COLO668 (cell line): Measurements from ENCODE around the gene BEST4.
"Not testable (repeated sequence)": the region's sequence is repeated elsewhere in the genome, so short reads cannot be mapped to it uniquely, and the experiment has no call there.

Source experiments
- DNase-seq: peaks from one replicate; lab custom pipeline; 2025; ENCODE audit not compliant: unreplicated experiment; lab: John Stamatoyannopoulos, UW

The BEST4 gene

DNA sequence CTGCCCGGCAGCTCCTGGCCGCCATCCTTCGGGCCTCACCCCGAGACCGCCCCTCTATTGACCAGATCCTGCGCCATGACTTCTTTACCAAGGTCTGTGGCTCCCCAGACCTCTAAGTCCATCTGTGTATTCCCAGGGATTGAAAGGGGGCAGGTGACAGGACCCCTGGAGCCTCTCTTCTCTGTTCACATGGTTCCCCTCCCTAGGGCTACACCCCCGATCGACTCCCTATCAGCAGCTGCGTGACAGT, 15.0 kb upstream of the BEST4 start:
- DNase-seq = no peak

DNA sequence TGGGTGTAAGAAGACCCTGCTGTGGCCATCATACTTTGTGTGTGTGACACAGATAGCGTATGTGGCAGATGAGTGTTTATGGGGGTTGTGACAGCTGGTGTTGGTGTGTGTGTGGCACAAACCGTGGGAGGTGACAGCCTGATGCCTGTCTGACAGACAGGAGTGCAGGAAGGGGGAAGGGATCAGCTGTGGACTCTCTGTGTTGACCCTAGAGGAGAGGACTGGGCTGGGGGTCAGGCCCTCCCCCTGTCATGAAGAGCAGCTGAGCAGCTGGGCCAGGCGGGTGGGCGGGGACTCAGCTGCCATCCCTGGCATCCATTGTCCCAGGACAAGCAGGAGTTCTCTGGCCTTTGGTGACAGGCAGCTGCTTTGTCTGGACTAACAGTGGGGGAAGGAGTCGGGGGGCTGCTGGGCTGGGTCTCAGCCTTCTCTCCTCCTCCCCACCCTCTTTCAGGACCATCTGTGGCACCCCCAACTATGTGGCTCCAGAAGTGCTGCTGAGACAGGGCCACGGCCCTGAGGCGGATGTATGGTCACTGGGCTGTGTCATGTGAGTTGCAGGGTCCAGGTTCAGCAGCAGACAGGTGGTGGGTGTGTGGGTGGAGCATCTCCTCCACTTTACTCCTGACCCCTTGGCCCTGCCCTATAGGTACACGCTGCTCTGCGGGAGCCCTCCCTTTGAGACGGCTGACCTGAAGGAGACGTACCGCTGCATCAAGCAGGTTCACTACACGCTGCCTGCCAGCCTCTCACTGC, 14.5 kb upstream of the BEST4 start:
- no peak for DNase-seq

DNA sequence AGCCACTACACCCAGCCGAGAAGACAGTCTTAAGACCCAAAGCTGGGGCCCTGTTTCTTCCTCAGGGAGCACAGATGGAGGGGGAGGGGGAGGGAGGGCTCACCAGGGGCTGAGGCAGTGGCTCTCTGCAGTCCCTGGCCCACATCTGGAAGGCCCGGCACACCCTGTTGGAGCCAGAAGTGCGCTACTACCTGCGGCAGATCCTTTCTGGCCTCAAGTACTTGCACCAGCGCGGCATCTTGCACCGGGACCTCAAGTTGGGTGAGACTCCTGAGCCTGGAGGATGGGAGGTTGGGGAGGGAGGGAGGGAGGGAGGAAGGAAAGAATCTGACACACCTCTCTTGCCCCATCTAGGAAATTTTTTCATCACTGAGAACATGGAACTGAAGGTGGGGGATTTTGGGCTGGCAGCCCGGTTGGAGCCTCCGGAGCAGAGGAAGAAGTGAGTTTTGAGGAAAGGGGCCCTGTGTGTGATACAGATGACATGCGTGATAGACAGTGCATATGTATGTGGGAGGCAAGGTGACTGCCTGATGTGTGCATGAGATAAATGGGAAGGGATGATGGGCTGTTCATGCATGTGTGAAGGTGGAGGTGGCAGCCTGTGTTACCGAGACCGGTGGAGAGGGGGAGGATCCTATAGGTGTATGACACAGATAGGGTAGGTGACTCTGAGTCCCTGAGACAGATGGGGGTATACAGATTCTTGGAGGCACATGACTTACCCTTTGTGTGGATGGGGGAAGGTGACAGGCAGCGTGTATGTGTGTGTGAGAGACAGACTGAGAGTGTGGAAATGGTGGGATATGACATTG, 13.7 kb upstream of the BEST4 start:
- DNase-seq = no peak

DNA sequence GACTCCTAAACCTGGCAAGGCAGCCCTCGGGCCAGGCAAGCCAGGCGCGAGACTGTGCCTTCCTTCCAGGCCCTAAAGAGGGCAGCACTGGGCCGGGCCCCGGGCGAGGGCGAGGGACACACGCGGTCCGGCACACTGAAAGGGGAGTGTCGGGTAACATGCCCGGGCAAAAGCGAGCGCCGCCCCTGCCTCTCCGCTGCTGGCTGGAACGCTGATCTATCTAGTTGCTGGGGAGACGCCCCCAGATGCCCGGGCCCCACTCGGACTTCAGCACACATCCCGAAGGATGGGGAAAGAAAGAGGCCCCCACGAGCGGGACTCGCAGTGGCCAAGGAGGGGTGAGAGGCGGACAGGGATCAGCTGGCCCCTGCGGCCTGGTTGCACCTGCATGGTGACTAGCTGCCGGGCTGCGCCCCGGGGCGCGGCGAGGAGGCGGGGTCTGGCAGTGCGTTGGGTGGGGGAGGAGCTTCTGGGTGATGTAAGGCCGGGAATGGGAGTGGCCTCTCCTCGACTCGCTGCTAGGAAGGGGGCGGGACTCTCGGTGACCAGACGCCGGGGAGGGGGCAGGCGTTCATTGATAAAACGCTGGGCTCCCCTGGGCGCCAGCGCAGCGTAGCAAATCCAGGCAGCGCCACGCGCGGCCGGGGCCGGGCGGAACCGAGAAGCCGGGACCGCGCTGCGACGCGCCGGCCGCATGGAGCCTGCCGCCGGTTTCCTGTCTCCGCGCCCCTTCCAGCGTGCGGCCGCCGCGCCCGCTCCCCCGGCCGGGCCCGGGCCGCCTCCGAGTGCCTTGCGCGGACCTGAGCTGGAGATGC, 12.0 kb upstream of the BEST4 start, which contains the start of gene PLK3:
PLK3 (plus strand) TSS at position 608 of the 815 bp plus-strand sequence; CDS start at position 695, 87 bp downstream.
- peak; percentile 100 for DNase-seq

DNA sequence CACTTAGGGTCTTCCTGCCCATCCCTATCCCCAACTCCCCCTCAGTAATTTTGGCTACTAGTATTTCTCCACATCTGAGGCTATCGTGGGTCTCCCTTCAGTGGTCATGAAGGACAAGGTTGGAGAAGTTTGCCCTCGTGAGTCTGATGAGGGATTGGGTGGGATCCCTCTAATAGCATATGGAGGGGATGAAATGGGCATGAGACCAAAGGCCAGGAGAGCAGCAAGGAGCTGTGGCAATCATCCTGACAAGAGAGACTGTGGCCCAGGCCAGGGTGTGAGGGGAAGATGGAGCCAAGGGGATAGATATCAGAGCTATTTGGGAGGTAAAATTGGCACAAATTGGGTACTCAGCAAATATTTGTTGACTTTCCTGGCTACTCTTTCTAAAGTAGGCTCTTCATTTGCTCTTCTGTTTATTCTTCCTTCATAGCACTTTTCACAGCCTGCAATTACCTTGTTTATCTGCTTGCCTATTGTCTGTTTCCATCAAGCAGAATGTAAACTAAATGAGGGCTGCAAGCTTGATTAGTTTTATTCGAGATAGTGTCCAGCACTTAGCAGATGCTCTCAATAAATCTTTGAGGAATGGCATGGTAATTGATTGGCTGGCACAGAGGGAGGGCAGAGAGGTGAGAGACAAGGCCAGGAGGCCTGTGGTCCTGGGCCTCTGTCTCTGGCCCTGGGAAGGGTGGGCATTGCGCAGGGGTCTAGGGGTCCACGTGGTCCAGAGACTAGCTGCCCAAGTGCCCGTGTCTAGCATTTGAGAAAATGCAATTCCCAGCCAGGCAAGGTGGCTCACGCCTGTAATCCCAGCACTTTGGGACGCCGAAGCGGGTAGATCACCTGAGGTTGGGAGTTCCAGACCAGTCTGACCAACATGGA, 10.8 kb upstream of the BEST4 start:
- DNase-seq = no peak

DNA sequence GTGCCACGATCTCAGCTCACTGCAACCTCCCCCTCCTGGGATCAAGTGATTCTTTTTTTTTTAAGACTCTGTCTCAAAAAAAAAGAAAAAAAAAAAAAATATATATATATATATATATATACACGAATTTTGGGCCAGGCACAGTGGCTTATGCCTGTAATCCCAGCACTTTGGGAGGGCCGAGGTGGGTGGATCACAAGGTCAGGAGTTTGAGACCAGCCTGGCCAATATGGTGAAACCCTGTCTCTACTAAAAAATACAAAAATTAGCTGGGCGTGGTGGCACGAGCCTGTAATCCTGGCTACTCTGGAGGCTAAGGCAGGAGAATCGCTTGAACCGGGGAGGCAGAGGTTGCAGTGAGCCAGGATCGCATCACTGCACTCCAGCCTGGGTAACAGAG, 9.9 kb upstream of the BEST4 start:
- DNase-seq = not testable (repeated sequence)

DNA sequence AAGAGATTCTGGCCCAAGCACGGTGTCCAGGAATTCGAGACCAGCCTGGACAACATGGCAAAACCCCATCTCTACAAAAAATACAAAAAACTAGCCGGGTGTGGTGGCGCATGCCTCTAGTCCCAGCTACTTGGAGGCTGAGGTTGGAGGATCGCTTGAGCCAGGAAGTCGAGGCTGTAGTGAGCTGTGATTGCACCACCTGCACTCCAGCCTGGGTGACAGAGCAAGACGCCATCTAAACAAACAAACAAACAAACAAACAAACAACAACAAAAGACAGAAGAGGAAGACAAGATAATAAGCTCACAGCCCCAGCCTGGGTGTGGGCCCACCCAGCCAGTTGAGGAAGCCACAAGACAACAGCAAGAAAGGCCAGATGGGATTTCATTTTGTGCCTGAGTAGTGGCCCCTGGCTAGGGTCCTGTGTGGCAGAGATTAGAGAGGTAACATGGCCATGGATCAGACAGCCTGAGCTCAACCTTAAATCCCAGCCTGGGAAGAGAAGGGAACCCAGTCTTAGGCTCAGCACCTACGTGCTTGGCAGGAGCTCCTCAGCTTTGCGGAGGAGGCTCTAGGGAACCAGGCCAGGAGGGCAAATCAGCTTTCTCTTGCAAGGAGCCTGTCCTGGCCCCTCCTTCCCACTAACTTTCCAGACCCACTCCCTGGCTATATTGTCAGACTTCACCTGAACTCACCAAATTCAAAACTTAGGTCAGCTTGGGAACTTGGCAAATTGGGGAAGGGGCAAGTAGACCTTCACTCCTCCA, 4.9 kb upstream of the BEST4 start:
- no peak for DNase-seq

DNA sequence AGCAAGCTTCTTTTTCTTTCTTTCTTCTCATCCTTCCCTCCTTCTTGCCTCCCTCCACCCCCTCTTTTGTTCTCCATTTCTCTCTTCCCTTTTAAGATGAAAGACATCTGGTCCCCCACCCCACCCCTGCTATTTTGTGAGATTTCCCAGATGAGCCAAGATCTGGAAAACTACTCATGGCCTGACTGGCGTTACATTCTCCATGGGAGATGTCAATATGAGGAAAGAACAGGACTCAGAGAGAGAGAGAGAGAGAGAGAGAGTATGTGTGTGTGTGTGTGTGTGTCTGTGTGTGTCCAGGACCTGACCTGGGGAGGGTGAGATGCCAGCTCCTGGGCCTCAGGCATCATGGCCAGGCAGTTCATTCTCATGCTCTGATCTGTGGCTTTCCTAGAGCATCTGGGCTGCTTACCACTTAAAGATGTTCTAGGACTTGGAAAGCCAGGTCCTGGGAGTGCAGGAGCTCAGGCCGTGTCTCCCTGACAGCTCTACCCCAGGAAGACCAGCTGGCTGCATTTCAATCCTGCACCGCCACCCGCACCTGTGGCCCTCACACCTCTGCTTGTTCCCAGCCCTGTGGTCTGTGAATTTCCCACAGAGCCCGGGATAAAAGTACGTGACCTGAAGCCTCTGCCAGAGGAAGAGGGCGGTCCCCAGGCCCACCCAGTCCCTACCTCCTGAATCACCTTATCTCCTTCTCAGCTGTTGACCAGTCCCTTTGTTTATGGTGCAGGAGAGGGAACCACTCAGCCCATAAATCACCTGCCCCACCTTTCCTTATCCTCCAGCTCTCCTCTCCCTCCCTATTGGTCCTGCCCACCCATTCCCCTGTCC, 3.2 kb upstream of the BEST4 start:
- no peak for DNase-seq

DNA sequence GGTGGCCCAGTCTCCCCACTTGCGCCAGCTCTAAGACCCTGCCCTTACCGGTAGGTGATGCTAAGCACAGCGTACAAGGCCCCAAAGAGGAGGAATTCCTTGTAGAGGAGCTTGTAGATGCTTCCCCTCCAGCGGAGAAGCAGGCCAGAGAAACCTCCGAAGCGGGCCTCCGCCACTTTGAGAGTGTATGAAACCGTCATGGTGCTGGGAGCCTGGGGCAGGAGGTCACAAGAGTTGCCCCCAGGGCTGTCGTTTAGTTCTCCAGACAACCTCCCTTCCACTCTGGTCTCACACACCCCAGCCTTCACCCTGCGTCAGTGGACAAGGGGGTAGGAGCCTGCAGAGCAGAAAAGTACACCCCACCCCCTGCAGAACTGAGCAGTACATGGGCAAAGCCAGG, 464 bp downstream of the BEST4 start:
- DNase-seq = no peak

DNA sequence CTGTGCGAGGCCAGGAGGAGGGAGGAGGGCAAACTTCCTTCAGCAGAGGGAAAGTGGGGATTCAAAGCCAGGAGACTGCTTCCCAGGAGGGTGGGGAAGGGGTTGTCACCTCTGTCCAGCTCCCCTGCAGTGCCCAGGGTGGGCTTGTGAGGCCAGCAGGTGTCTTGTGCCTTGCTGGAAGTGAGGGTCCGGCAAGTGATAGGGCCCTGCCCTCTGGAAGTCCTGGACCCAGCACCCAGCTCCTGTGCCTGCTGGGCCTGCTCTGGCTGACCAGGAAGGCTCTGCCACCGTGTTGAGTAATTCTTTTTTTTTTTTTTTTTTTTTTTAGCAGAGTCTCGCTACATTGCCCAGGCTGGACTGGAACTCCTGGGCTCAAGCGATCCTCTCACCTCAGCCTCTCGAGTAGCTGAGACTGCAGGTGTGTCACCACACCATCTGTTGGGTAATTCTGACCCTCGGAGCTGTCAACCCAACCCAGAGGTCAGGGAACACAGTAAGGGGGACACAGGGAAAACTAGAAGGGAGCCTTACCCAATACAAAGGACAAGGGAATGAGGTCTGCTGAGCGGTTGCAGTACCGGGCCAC, 1.0 kb downstream of the BEST4 start:
- DNase-seq = no peak

DNA sequence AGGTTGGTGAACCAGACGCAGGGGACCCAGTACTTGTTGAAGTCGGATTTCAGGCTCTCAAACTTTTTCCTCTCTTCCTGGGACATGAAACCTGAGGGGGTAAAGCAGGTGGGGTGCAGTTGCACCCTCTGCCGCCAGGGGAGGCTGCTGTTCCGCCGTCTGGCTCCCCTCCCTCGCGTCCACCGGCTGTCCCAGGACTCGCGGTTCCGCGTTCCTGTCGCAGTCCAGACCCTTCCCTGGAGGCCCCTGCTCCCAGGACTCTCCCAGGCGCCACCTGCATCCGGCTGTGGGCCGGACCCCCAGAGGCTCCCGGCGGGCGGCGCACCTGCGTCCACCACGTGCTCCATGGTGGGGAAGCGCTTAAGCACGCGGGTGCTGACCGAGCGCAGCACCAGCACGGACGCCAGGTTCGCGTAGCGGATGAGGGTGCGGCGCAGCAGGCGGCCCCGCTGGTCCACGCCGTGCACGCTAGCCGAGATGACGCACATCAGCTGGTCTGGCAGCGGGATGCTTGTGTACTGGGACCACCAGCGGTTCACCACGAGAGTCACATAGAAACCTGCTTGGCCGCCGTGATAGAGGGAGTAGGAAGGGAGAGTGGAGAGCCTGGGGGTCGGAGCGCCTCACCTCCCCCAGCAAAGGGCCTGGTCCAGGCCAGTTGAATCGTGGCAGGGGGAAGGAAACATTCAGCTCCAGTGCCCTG, 1.7 kb downstream of the BEST4 start:
- DNase-seq = peak; percentile 87

DNA sequence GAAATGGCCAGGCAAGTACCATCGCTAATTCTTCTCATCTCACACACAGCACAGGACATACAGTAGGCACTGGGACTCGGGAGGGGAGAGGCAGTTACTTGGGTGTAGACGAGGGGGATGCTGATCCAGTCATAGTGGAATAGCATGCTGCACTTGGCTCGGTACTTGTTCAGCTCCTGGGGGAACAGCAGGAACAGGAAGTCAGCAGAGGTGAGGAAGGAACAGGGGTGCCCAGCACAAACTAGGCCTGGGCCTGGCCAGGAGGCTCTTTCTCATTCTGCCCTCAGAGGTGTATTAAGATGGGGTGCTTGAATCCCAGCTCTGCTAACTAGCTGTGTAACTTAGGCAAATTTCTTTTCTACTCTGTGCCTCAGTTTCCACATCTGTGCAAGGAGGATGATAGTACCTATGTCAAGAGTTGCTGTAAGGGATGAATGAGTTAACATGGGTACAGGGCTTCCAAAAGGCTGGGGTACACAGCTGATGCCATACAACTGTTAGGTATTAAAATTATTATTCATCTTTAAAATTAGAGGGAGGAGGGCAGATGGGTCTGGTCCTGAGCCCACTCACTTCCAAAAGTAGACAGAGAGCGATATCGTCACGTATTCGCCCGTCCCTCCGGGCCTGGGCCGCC, 2.4 kb downstream of the BEST4 start:
- no peak for DNase-seq

DNA sequence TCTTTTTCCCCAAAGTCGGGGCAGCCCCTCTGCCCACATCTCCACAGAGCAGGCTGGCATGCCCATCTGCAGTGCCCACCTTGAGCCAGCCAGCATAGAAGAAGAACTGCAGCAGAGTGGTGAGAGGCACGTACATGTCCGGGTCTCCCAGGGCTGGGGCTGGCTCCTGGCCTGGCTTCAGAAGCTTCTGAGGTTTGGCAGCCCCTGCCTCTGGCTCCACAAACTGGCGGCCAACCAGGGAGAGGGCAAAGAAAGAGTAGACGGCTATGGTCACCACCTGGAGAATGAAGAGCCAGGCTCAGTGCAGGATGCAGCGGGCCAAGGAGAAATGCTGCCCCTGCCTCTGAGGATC, 3.0 kb downstream of the BEST4 start:
- DNase-seq = no peak

DNA sequence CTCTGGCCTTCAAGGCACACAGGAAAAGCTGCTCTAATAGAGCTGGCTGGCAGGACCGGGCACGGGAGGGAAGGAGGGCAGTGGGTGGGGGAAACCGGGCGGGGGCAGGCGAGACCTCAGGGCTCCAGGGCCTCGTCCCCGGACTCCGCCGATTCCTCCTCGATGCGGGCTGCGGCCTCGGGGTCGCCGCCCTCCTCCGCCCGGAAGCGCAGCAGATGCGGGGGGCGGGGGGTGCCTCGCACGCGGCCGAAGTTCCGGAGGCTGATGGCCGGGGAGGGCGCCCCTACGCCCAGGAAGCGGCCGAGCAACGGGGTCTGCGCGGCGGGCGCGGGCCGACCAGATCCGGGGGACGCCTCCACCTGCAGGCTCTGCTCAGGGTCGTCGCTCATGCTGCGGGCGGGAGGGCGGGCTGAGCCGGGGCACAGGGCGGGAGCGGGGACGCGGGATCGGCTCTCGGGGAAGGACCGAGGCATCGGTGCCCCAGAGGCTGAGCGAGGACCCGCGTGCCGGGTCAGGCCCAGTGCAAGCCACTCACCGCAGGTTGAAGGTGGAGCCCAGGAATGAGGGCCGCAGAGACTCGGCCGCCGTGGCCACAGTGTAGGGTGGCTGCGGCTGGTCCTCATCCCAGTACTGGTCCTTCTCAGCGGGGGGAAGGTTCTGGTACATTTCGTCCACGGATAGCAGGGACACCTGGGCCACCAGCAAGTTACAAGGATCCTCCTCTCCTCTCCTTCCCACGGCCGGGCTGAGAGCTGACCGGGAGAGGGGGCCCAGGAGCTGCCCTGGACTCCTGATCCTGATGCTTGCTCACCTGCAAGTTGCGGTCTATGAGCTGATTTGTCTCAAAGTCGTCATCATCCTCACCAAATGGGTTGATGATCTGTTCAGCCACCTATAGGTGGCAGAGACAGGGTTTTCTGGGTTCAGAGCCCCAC, 3.6 kb downstream of the BEST4 start:
- DNase-seq = peak; percentile 73

DNA sequence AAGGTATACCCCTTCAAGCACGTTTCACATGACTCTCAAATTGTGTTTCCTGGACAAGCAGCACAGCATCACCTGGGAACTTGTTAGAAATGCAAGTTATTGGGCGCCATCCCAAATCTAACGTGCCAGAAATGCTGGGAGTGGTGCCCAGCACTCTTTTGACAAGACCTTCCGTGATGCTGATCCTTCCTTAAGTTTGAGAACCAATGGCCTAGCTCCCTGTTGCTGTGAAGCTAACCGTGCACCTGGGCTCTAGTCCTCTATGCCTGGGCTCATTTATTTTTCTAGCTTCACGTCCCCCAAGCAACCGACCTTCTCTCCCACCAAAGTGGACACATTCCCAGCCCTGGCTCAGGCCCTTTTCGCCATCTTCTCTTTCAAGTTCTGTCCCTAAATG, 4.3 kb downstream of the BEST4 start:
- DNase-seq = no peak

DNA sequence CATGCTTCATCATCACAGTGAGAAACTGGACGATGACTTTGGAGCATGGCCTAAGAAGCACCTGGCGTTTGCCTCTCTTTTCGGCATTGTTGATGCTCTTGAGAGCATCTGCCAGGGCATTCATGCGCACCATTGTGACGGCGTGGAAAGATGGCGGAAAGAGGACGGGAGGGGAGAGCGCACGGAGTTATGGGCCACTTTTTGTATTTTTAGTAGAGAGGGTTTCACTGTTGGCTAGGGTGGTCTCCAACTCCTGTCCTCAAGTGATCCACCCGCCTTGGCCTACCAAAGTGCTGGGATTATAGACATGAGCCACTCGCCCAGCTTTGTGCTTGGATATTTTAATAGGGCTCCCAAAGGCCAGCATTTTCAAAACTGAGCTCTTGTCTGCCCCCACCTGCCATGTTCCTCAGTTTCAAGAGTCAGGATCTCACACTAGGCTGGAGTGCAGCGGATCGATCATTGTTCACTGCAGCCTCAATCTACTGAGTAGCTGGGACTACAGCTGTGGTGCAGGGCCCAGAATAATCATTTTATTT, 7.3 kb downstream of the BEST4 start:
- DNase-seq = no peak
